ENCODE measurements around the gene PIK3R5. TPM values are rescaled to one million over a fixed set of nuclear protein-coding genes. Genes with fewer than 3 reads are reported as not detected.

PIK3R5 gene
- total and polyA plus RNA-seq, 7 donors, result 0.20 to 2.9 (median 1.1) TPM

GRCh38 chr17:8976638-8977037 is 11.1 kb upstream of the PIK3R5 start:
- H3K9me3 ChIP-seq, result no peaks in the 10 kb centered on the region
- H3K4me1 ChIP-seq, result no peaks in the 10 kb centered on the region
- no peak overlapping the region for H3K27ac ChIP-seq
- no peaks in the 10 kb centered on the region for H3K36me3 ChIP-seq (ENCODE audit: insufficient read depth in 1 of 2, low read depth in 1 of 2)
- no peak for DNase-seq
- H3K4me3 ChIP-seq, result no peak overlapping the region
- no peak for ATAC-seq
- TF ChIP-seq, protein P1, sequence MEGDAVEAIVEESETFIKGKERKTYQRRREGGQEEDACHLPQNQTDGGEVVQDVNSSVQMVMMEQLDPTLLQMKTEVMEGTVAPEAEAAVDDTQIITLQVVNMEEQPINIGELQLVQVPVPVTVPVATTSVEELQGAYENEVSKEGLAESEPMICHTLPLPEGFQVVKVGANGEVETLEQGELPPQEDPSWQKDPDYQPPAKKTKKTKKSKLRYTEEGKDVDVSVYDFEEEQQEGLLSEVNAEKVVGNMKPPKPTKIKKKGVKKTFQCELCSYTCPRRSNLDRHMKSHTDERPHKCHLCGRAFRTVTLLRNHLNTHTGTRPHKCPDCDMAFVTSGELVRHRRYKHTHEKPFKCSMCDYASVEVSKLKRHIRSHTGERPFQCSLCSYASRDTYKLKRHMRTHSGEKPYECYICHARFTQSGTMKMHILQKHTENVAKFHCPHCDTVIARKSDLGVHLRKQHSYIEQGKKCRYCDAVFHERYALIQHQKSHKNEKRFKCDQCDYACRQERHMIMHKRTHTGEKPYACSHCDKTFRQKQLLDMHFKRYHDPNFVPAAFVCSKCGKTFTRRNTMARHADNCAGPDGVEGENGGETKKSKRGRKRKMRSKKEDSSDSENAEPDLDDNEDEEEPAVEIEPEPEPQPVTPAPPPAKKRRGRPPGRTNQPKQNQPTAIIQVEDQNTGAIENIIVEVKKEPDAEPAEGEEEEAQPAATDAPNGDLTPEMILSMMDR (IDR thresholded peaks at IDR 0.05), result no peak
- no peaks in the 10 kb centered on the region for H3K27me3 ChIP-seq (ENCODE audit: insufficient read depth in 3 of 3, low read length in 2 of 3)
- intact Hi-C loops (cut with DNase I), result no loop called here
- 34 to 38% (median 36%) methylated on average over 1 of the region's 1 CpG for WGBS, 3 donors

DNA sequence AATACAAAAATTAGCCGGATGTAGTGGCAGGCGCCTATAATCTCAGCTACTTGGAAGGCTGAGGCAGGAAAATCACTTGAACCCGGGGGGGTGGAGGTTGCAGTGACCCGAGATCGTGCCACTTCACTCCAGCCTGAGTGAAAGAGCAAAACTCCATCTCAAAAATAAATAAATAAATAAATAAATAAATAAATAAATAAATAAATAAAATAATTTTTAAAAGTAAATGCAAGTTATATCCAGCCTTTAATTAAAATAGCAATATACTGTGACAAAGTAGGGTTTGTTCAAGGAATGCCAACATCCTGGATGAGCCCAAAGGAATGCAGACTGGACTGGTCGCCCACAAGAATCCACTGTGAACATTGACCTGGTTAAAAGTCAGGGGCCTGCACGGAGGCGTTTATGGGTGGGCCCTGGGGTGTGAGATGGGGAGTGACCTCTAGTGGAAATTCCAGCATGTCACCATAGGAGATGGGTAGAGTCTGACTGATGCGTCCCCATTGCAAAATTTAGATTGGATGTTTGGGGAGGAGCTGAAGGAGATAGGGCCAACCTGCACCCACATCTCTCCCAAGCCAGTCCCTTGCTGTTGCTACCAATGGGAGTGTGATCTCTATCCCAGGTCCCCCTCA is 9.7 kb upstream of the PIK3R5 start:
- Histone ChIP-seq H3K4me1 (no peaks in the 10 kb centered on the region), H3K4me3 (no peak overlapping the region), H3K27ac (no peak overlapping the region), H3K9me3 (no peaks in the 10 kb centered on the region), H3K36me3 (ENCODE audit: insufficient read depth in 1 of 2, low read depth in 1 of 2) (no peaks in the 10 kb centered on the region), H3K27me3 (ENCODE audit: insufficient read depth in 3 of 3, low read length in 2 of 3) (no peaks in the 10 kb centered on the region)
- intact Hi-C loops (cut with DNase I), result no loop called here
- TF ChIP-seq, protein P1 (IDR thresholded peaks at IDR 0.05), result no peak
- ATAC-seq (no peak), DNase-seq (no peak)
- 84 to 90% (median 88%) methylated on average over 9 of the region's 9 CpGs for WGBS, 3 donors

DNA sequence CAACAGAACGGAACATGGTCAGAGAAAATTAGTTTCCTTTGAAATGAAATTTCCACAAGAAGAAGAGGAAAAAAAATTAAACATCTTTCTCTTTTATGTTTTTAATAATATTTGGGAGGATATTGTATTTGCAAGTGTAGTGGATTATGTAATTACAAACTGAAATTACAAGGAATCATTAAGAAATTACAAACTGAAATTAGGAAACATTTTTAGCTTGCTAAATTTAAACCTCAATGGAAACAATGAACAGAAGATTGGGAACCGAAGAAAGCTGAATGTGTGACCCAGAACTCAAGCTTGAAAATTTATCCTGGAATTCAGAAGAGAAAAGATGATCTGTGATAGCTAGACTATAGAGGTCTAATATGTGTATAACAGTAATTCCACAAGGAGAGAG is 4.4 kb upstream of the PIK3R5 start:
- no peak overlapping the region for H3K4me3 ChIP-seq
- no peaks in the 10 kb centered on the region for H3K4me1 ChIP-seq
- no peaks in the 10 kb centered on the region for H3K36me3 ChIP-seq (ENCODE audit: insufficient read depth in 1 of 2, low read depth in 1 of 2)
- ATAC-seq (no peak), DNase-seq (no peak)
- intact Hi-C loops (cut with DNase I), result no loop called here
- TF ChIP-seq, protein P1 (IDR thresholded peaks at IDR 0.05), result no peak
- 80 to 83% (median 81%) methylated on average over 2 of the region's 2 CpGs for WGBS, 3 donors
- H3K27ac ChIP-seq, result no peak overlapping the region
- H3K27me3 ChIP-seq (ENCODE audit: insufficient read depth in 3 of 3, low read length in 2 of 3), result peaks cover 0 to 27% (median 13%) of the 10 kb centered on the region in 3 donors
- H3K9me3 ChIP-seq, result no peaks in the 10 kb centered on the region

DNA sequence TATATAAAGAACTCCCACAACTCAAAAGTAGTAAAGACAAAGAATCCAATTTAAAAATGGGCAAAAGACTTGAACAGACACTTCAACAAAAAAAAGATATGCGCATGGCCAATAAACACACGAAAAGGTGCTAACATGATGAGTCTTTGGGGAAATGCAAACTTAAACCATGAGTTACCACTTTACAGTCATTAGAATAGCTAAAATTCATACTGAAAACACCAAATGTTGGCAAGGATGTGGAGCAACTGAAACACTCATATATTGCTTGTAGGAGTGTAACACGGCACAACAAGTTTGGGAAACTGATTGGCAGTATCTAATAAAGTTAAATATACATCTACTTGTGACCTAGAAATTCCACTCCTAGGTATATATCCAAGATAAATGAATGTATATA is 3.0 kb upstream of the PIK3R5 start:
- peaks cover 0 to 35% (median 19%) of the 10 kb centered on the region in 3 donors for H3K27me3 ChIP-seq (ENCODE audit: insufficient read depth in 3 of 3, low read length in 2 of 3)
- H3K36me3 ChIP-seq (ENCODE audit: insufficient read depth in 1 of 2, low read depth in 1 of 2), result no peaks in the 10 kb centered on the region
- H3K4me3 ChIP-seq, result no peak overlapping the region
- TF ChIP-seq, protein P1 (IDR thresholded peaks at IDR 0.05), result no peak
- intact Hi-C loops (cut with DNase I), result no loop called here
- DNase-seq (no peak), ATAC-seq (no peak)
- H3K4me1 ChIP-seq, result no peaks in the 10 kb centered on the region
- no peak overlapping the region for H3K27ac ChIP-seq
- 80 to 91% (median 87%) methylated on average over 3 of the region's 3 CpGs for WGBS, 3 donors
- H3K9me3 ChIP-seq, result no peaks in the 10 kb centered on the region

DNA sequence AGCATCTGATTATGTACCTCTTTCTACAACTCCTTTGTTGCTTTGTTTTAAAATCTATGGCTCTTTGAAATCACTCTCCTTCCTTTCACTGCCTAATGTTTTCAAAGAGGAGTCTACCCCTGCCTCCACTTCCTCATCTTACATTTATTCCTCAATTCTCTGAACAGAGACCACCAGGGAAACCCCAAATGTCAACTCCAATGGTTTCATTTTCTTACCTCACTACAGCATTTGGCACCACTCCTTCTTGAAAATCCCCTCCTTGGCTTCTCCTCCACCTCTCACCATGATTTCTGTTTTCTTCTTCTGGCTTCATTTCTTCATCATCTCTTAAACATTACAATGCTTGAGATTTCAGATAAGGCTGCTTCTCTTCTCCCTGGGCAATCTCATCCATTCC is 2.4 kb upstream of the PIK3R5 start:
- H3K36me3 ChIP-seq (ENCODE audit: insufficient read depth in 1 of 2, low read depth in 1 of 2), result no peaks in the 10 kb centered on the region
- H3K27me3 ChIP-seq (ENCODE audit: insufficient read depth in 3 of 3, low read length in 2 of 3), result peaks cover 0 to 35% (median 19%) of the 10 kb centered on the region in 3 donors
- no peak overlapping the region for H3K4me3 ChIP-seq
- no peaks in the 10 kb centered on the region for H3K9me3 ChIP-seq
- no peak overlapping the region for H3K27ac ChIP-seq
- DNase-seq (no peak), ATAC-seq (no peak)
- TF ChIP-seq, protein P1 (IDR thresholded peaks at IDR 0.05), result no peak
- intact Hi-C loops (cut with DNase I), result no loop called here
- H3K4me1 ChIP-seq, result no peaks in the 10 kb centered on the region

Measured in psoas muscle (tissue), 8 donors.